B cell (primary cell): ENCODE data around the gene RBM11. TPM values are rescaled to one million over a fixed set of nuclear protein-coding genes. Genes with fewer than 3 reads are reported as not detected.

Experiments used
- ATAC-seq: fragments of 200-7000 bp; cut with Tn5 transposase; one replicate; pipeline ENCODE4 v1.10.0; 2021; ENCODE audit warnings: low read depth, mild to moderate bottlenecking, moderate number of reproducible peaks, moderate library complexity
- CTCF ChIA-PET: fragments of 350-600 bp; sonication (Branson Sonifier 250); formaldehyde crosslinking; loops from one replicate; lab custom pipeline; 2021; ENCODE audit warnings: antibody characterized with exemption, inconsistent platforms; lab: Charles Lee
- POLR2A ChIA-PET: fragments of 350-600 bp; sonication (Branson Sonifier 250); formaldehyde crosslinking; loops from one replicate; lab custom pipeline; 2021; ENCODE audit warnings: antibody characterized with exemption; lab: Charles Lee
- DNase-seq: peaks from one replicate; pipeline ENCODE4 v3.0.0; 2013
- H2AFZ ChIP-seq: 2 replicates; pipeline ENCODE4 v1.6.1; 2012; ENCODE audit warnings: mild to moderate bottlenecking, low read depth, low read length; ENCODE audit not compliant: insufficient read depth, poor library complexity, severe bottlenecking
- H3K27ac ChIP-seq, 2 donors: 1 replicate in 1 of 2; 2 replicates in 1 of 2; pipeline ENCODE4 v1.5.1; 2012 to 2013; ENCODE audit warnings: low read length in 2 of 2, mild to moderate bottlenecking in 2 of 2, moderate library complexity in 1 of 2
- H3K27me3 ChIP-seq, 4 experiments: fragments of 200-600 bp in 1 of 4; sonication (generic) in 1 of 4; replicated peaks in 1 of 4; 1 replicate in 2 of 4; 2 replicates in 2 of 4; pipeline versions ENCODE4 v1.6.1 to v1.7.0; 2013 to 2016; ENCODE audit warnings: low read length in 3 of 4, mild to moderate bottlenecking in 2 of 4, mixed read lengths in 1 of 4, moderate library complexity in 1 of 4; ENCODE audit not compliant: insufficient read depth in 4 of 4, control insufficient read depth in 3 of 4; ENCODE audit errors: control extremely low read depth in 1 of 4
- H3K36me3 ChIP-seq, 2 experiments: replicated peaks in 1 of 2; 1 replicate in 1 of 2; 2 replicates in 1 of 2; pipeline versions ENCODE4 v1.6.1 to v1.7.1; 2013; ENCODE audit warnings: low read length in 1 of 2; ENCODE audit not compliant: insufficient read depth in 2 of 2, control insufficient read depth in 1 of 2; ENCODE audit errors: control extremely low read depth in 1 of 2, extremely low read depth in 1 of 2
- H3K4me1 ChIP-seq, 2 donors: fragments of 200-600 bp in 1 of 2; sonication (generic) in 1 of 2; 1 replicate in 1 of 2; 2 replicates in 1 of 2; pipeline versions ENCODE4 v1.5.1 to v1.6.1; 2013 to 2017; ENCODE audit warnings: low read length in 2 of 2; ENCODE audit not compliant: control insufficient read depth in 2 of 2, insufficient read depth in 2 of 2
- H3K4me2 ChIP-seq: replicated peaks from 2 replicates; pipeline ENCODE3; 2012; ENCODE audit warnings: mild to moderate bottlenecking, low read depth, low read length; ENCODE audit not compliant: poor library complexity, severe bottlenecking
- H3K4me3 ChIP-seq, 5 experiments: fragments of 200-600 bp in 1 of 5; sonication (generic) in 1 of 5; 1 replicate in 3 of 5; 2 replicates in 2 of 5; pipeline versions ENCODE4 v1.5.1 to v1.7.0; 2011 to 2016; ENCODE audit warnings: low read length in 4 of 5, mild to moderate bottlenecking in 4 of 5, low read depth in 2 of 5, control low read depth in 1 of 5, moderate library complexity in 1 of 5; ENCODE audit not compliant: insufficient read depth in 1 of 5; ENCODE audit errors: control extremely low read depth in 1 of 5, extremely low read depth in 1 of 5
- H3K79me2 ChIP-seq: fragments of 200-600 bp; sonication (generic); one replicate; pipeline ENCODE4 v1.6.0; 2016; ENCODE audit warnings: low read length; ENCODE audit not compliant: control insufficient read depth, insufficient read depth
- H3K9ac ChIP-seq: fragments of 200-600 bp; sonication (generic); 2 replicates; pipeline ENCODE4 v1.6.1; 2017; ENCODE audit warnings: mild to moderate bottlenecking, low read length, moderate library complexity
- H3K9me3 ChIP-seq, 3 donors: one replicate each; pipeline versions ENCODE4 v1.6.1 to v1.7.1; 2013; ENCODE audit warnings: low read length in 2 of 3; ENCODE audit not compliant: control insufficient read depth in 2 of 3, insufficient read depth in 1 of 3; ENCODE audit errors: control extremely low read depth in 1 of 3
- H4K20me1 ChIP-seq: 2 replicates; pipeline ENCODE4 v1.6.0; 2012; ENCODE audit warnings: mild to moderate bottlenecking, low read length; ENCODE audit not compliant: insufficient read depth, control insufficient read depth, poor library complexity, severe bottlenecking
- H3K27ac Mint-ChIP-seq: one replicate; pipeline ENCODE4 v1.8.0; 2021; ENCODE audit warnings: mixed read lengths
- H3K27me3 Mint-ChIP-seq: one replicate; pipeline ENCODE4 v1.8.0; 2021; ENCODE audit warnings: mixed read lengths
- H3K4me1 Mint-ChIP-seq: one replicate; pipeline ENCODE4 v1.8.0; 2021; ENCODE audit warnings: mixed read lengths
- H3K4me3 Mint-ChIP-seq: one replicate; pipeline ENCODE4 v1.8.0; 2021; ENCODE audit warnings: mixed read lengths
- H3K9me3 Mint-ChIP-seq: one replicate; pipeline ENCODE4 v1.8.0; 2022; ENCODE audit warnings: mixed read lengths; ENCODE audit not compliant: insufficient read depth
- CTCF ChIP-seq: fragments of 200-600 bp; IDR thresholded peaks from one replicate; pipeline ENCODE4 v1.8.0; 2022; ENCODE audit warnings: antibody characterized with exemption, mild to moderate bottlenecking
- EZH2 ChIP-seq: IDR thresholded peaks from 2 replicates; pipeline ENCODE4 v1.6.1; 2012; ENCODE audit warnings: borderline replicate concordance, low read depth, mild to moderate bottlenecking, moderate library complexity, low read length; ENCODE audit not compliant: insufficient read depth, poor library complexity, severe bottlenecking
- WGBS: methylation state at CpG from one replicate; pipeline ENCODE4 v1.1.5; 2013; ENCODE audit warnings: missing lambda C conversion rate; ENCODE audit not compliant: insufficient coverage; 5-methylcytosine and 5-hydroxymethylcytosine counted together
- intact Hi-C: fragments of 100-400 bp; cut with micrococcal nuclease; formaldehyde crosslinking; loops from one replicate; pipeline ENCODE4 v1.10.0; 2022
- polyA plus RNA-seq: library from polyadenylated mRNA; depleted of rRNA; stranded (reverse); fragments of >200 nt; gene quantifications from 2 replicates; pipeline ENCODE4 v1.2.3, GENCODE V29; 2012
- total RNA-seq, 2 donors: library from RNA; stranded (reverse); fragments of 120-200 nt in 1 of 2; gene quantifications; 1 replicate in 1 of 2; 2 replicates in 1 of 2; pipeline versions ENCODE4 v1.2.3 to v1.2.4, GENCODE V29; 2013 to 2022

RBM11 gene
- total and polyA plus RNA-seq, 2 donors (not counting 1 experiment from before 2014, with no cell fraction given), result 3.4 to 3.8 TPM

- H3K27me3 ChIP-seq, result peaks cover 0 to 5% (median 0%) of the 10 kb centered on the region in 4 experiments
- H3K4me2 ChIP-seq, result no peak overlapping the region
- ATAC-seq (no peak), DNase-seq (no peak)
- peaks cover 10% of the 10 kb centered on the region for H3K27me3 Mint-ChIP-seq
- POLR2A ChIA-PET, result no interaction called here
- no peaks in the 10 kb centered on the region for H3K9me3 Mint-ChIP-seq
- H3K4me3 ChIP-seq, result no peak overlapping the region
- no peak overlapping the region for H2AFZ ChIP-seq
- H3K27ac ChIP-seq, result no peak overlapping the region
- H3K9ac ChIP-seq, result no peak overlapping the region
- no peaks in the 10 kb centered on the region for H3K4me1 ChIP-seq
- no peak overlapping the region for H3K4me3 Mint-ChIP-seq
- CTCF ChIA-PET, result interaction anchor here (1.3 kb wide), 1 partner anchor 9 kb away, joined by 4 read pairs; no protein-coding TSS in a partner anchor
- H3K27ac Mint-ChIP-seq, result no peak overlapping the region
- intact Hi-C loops, result no loop called here
- TF ChIP-seq EZH2 (no peak), CTCF (no peak)
- no peaks in the 10 kb centered on the region for H4K20me1 ChIP-seq
- WGBS, result no CpG with 5 or more reads among the region's 2 CpGs
- H3K9me3 ChIP-seq, result no peaks in the 10 kb centered on the region
- no peaks in the 10 kb centered on the region for H3K79me2 ChIP-seq
- peaks cover 8% of the 10 kb centered on the region for H3K4me1 Mint-ChIP-seq
- no peaks in the 10 kb centered on the region for H3K36me3 ChIP-seq
These were observed 27.9 kb downstream of the RBM11 start for GRCh38 chr21:14243874-14244273.

DNA sequence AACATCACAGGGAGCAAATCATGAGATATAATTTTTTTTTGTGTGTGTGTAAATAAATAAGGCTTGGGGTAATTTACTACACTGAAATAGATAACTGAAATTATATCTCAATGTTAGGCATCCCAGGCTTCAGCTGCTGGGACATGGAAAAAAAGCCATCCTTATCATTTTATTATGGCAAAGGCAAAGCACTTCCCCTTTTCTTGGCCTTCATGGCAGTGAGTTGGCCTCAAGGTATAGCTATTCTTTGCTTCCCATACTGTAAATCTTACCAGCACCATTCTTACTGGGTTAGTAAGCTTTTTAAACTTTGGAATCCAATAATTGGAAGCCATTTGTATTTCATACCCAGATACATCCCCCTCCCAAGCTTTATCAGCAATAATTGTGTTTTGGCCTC is 29.0 kb downstream of the RBM11 start:
- Histone ChIP-seq H3K9ac (no peak overlapping the region), H3K9me3 (no peaks in the 10 kb centered on the region), H3K4me3 (no peak overlapping the region), H3K27me3 (peaks cover 0 to 5% (median 0%) of the 10 kb centered on the region in 4 experiments), H3K79me2 (no peaks in the 10 kb centered on the region), H2AFZ (no peak overlapping the region), H3K36me3 (no peaks in the 10 kb centered on the region), H3K27ac (no peak overlapping the region), H3K4me2 (no peak overlapping the region), H3K4me1 (no peaks in the 10 kb centered on the region), H4K20me1 (no peaks in the 10 kb centered on the region)
- DNase-seq, result no peak
- no peak for ATAC-seq
- ChIA-PET POLR2A (no interaction called here), CTCF (interaction anchor here (0.5 to 1.5 kb wide), 4 partner anchors 9 to 493 kb away, joined by 3 to 6 read pairs (median 3); partner anchors contain the start of gene HSPA13)
- Mint-ChIP-seq H3K27me3 (peaks cover 11% of the 10 kb centered on the region), H3K4me1 (peaks cover 8% of the 10 kb centered on the region), H3K27ac (no peak overlapping the region), H3K4me3 (no peak overlapping the region), H3K9me3 (peaks cover 3% of the 10 kb centered on the region)
- intact Hi-C loops, result no loop called here
- TF ChIP-seq EZH2 (no peak), CTCF (no peak)
